CD8-positive, alpha-beta memory T cell (primary cell): ENCODE measurements around the gene VDAC2. TPM values are rescaled to one million over a fixed set of nuclear protein-coding genes. Genes with fewer than 3 reads are reported as not detected.
"Not testable (repeated sequence)": the region's sequence is repeated elsewhere in the genome, so short reads cannot be mapped to it uniquely, and the experiment has no call there.

Source experiments
- CTCF ChIA-PET: fragments of 350-600 bp; sonication (Branson Sonifier 250); formaldehyde crosslinking; loops from one replicate; lab custom pipeline; 2021; ENCODE audit warnings: antibody characterized with exemption; lab: Charles Lee
- POLR2A ChIA-PET: fragments of 350-600 bp; sonication (Branson Sonifier 250); formaldehyde crosslinking; loops from one replicate; lab custom pipeline; 2021; ENCODE audit warnings: antibody characterized with exemption; lab: Charles Lee
- DNase-seq, 5 donors: peaks; one replicate each; pipeline versions ENCODE4 v3.0.0 to v3.0.0-alpha.2; 2020 to 2022; ENCODE audit warnings: mixed read lengths in 1 of 5
- H3K27ac ChIP-seq: one replicate; pipeline ENCODE4 v1.7.0; 2013; ENCODE audit warnings: low read depth, mild to moderate bottlenecking, low read length, moderate library complexity
- H3K27me3 ChIP-seq: 2 replicates; pipeline ENCODE4 v1.7.0; 2013; ENCODE audit warnings: low read length, mild to moderate bottlenecking; ENCODE audit not compliant: insufficient read depth, poor library complexity, severe bottlenecking
- H3K36me3 ChIP-seq: 2 replicates; pipeline ENCODE4 v1.7.0; 2013; ENCODE audit warnings: mild to moderate bottlenecking, low read length, moderate library complexity; ENCODE audit not compliant: insufficient read depth
- H3K4me1 ChIP-seq: 2 replicates; pipeline ENCODE4 v1.7.0; 2013; ENCODE audit warnings: mild to moderate bottlenecking, low read length, moderate library complexity; ENCODE audit not compliant: insufficient read depth
- H3K4me3 ChIP-seq: 2 replicates; pipeline ENCODE4 v1.7.0; 2013; ENCODE audit warnings: mild to moderate bottlenecking, low read length
- H3K9me3 ChIP-seq: 2 replicates; pipeline ENCODE4 v1.7.0; 2013; ENCODE audit warnings: mild to moderate bottlenecking, low read length
- H3K27ac Mint-ChIP-seq, 8 donors: one replicate each; pipeline ENCODE4 v1.8.0; 2020 to 2021; ENCODE audit warnings: mixed read lengths in 8 of 8, mild to moderate bottlenecking in 6 of 8, inconsistent platforms in 3 of 8, moderate library complexity in 3 of 8
- H3K27me3 Mint-ChIP-seq, 2 donors: one replicate each; pipeline ENCODE4 v1.8.0; 2020 to 2021; ENCODE audit warnings: mixed read lengths in 2 of 2, mild to moderate bottlenecking in 1 of 2, moderate library complexity in 1 of 2
- H3K36me3 Mint-ChIP-seq, 3 donors: one replicate each; pipeline ENCODE4 v1.8.0; 2020 to 2021; ENCODE audit warnings: mixed read lengths in 3 of 3, inconsistent platforms in 1 of 3, mild to moderate bottlenecking in 1 of 3
- H3K4me1 Mint-ChIP-seq, 3 donors: one replicate each; pipeline ENCODE4 v1.8.0; 2020 to 2021; ENCODE audit warnings: mixed read lengths in 3 of 3, inconsistent platforms in 1 of 3, mild to moderate bottlenecking in 1 of 3
- H3K4me3 Mint-ChIP-seq, 7 donors: one replicate each; pipeline ENCODE4 v1.8.0; 2020 to 2021; ENCODE audit warnings: mixed read lengths in 7 of 7, mild to moderate bottlenecking in 6 of 7, moderate library complexity in 4 of 7, inconsistent platforms in 2 of 7
- H3K9me3 Mint-ChIP-seq, 5 donors: one replicate each; pipeline ENCODE4 v1.8.0; 2020 to 2022; ENCODE audit warnings: mixed read lengths in 5 of 5, mild to moderate bottlenecking in 3 of 5, moderate library complexity in 2 of 5, inconsistent platforms in 1 of 5
- polyA plus RNA-seq: library from polyadenylated mRNA; unstranded; fragments of 300-500 nt; fragmentation: Illumina TruSeq; gene quantifications from one replicate; pipeline ENCODE4 v1.2.3, GENCODE V29; 2021
- total RNA-seq, 2 experiments: library from RNA; stranded (reverse); gene quantifications; one replicate each; pipeline ENCODE4 v1.2.3, GENCODE V29; 2021

Gene VDAC2
- total and polyA plus RNA-seq, 3 experiments from 2014 or later, result 149 to 261 (median 247) TPM

- H3K4me3 Mint-ChIP-seq, POLR2A ChIA-PET, H3K27ac Mint-ChIP-seq, H3K27me3 ChIP-seq, H3K4me3 ChIP-seq, DNase-seq, H3K27me3 Mint-ChIP-seq, H3K9me3 Mint-ChIP-seq, H3K27ac ChIP-seq, H3K9me3 ChIP-seq: not testable (repeated sequence)
- Histone ChIP-seq H3K4me1 (peaks cover 30% of the 10 kb centered on the region), H3K36me3 (peaks cover 74% of the 10 kb centered on the region)
- peaks cover 32 to 68% (median 49%) of the 10 kb centered on the region in 3 donors for H3K4me1 Mint-ChIP-seq
- CTCF ChIA-PET, result interaction anchor here (3.4 kb wide), 1 partner anchor 34 kb away, joined by 18 read pairs; no protein-coding TSS in a partner anchor
- H3K36me3 Mint-ChIP-seq, result peaks cover 0 to 91% (median 20%) of the 10 kb centered on the region in 3 donors
Measured at GRCh38 chr10:75221492-75221891, 10.9 kb downstream of the VDAC2 start.

GRCh38 chr10:75223507-75223906 lies 12.9 kb downstream of the VDAC2 start:
- H3K27me3 Mint-ChIP-seq, result no peaks in the 10 kb centered on the region
- peaks cover 34 to 69% (median 49%) of the 10 kb centered on the region in 3 donors for H3K4me1 Mint-ChIP-seq
- H3K4me3 Mint-ChIP-seq, result peak overlapping the region in 1 of 7 donors; percentile 56
- Histone ChIP-seq H3K4me3 (no peak overlapping the region), H3K9me3 (no peaks in the 10 kb centered on the region), H3K36me3 (peaks cover 59% of the 10 kb centered on the region), H3K27ac (no peak overlapping the region), H3K27me3 (no peaks in the 10 kb centered on the region), H3K4me1 (peaks cover 37% of the 10 kb centered on the region)
- peak overlapping the region; percentile 56 to 89 (median 77) for H3K27ac Mint-ChIP-seq
- CTCF ChIA-PET, result interaction anchor here (0.8 to 3.4 kb wide), 3 partner anchors 12 to 36 kb away, joined by 3 to 18 read pairs (median 7); partner anchors contain the start of genes COMTD1 and VDAC2
- no peak for DNase-seq
- peaks cover 0 to 87% (median 20%) of the 10 kb centered on the region in 3 donors for H3K36me3 Mint-ChIP-seq
- H3K9me3 Mint-ChIP-seq, result no peaks in the 10 kb centered on the region
- POLR2A ChIA-PET, result interaction anchor here (1.7 kb wide), 1 partner anchor 12 kb away, joined by 4 read pairs; the partner anchor contains the start of gene VDAC2

GRCh38 chr10:75226095-75226494 lies 15.5 kb downstream of the VDAC2 start:
- no peaks in the 10 kb centered on the region for H3K9me3 ChIP-seq
- peaks cover 37% of the 10 kb centered on the region for H3K4me1 ChIP-seq
- H3K36me3 ChIP-seq, result peaks cover 61% of the 10 kb centered on the region
- CTCF ChIA-PET, result interaction anchor here (1.3 to 15.6 kb wide), 5 partner anchors 8 to 39 kb away, joined by 3 to 304 read pairs (median 4); partner anchors contain the start of gene COMTD1
- no peak overlapping the region for H3K27ac ChIP-seq
- H3K4me3 Mint-ChIP-seq, result no peak overlapping the region
- peaks cover 0 to 86% (median 17%) of the 10 kb centered on the region in 3 donors for H3K36me3 Mint-ChIP-seq
- no peaks in the 10 kb centered on the region for H3K27me3 ChIP-seq
- peaks cover 42 to 74% (median 46%) of the 10 kb centered on the region in 3 donors for H3K4me1 Mint-ChIP-seq
- no peak overlapping the region for H3K4me3 ChIP-seq
- POLR2A ChIA-PET, result interaction anchor here (0.6 kb wide), 2 partner anchors 17 to 38 kb away, joined by 4 to 5 read pairs; no protein-coding TSS in a partner anchor
- H3K27ac Mint-ChIP-seq, result peak overlapping the region in 6 of 8 donors; percentile 11 to 79 (median 55)
- no peak for DNase-seq
- no peaks in the 10 kb centered on the region for H3K9me3 Mint-ChIP-seq
- no peaks in the 10 kb centered on the region for H3K27me3 Mint-ChIP-seq

GRCh38 chr10:75226656-75227055 lies 16.1 kb downstream of the VDAC2 start:
- no peak for DNase-seq
- H3K27me3 ChIP-seq, result no peaks in the 10 kb centered on the region
- no peaks in the 10 kb centered on the region for H3K27me3 Mint-ChIP-seq
- H3K27ac Mint-ChIP-seq, result peak overlapping the region; percentile 34 to 86 (median 67)
- H3K27ac ChIP-seq, result no peak overlapping the region
- H3K9me3 Mint-ChIP-seq, result no peaks in the 10 kb centered on the region
- no peak overlapping the region for H3K4me3 ChIP-seq
- peaks cover 0 to 86% (median 15%) of the 10 kb centered on the region in 3 donors for H3K36me3 Mint-ChIP-seq
- CTCF ChIA-PET, result interaction anchor here (1.3 to 15.6 kb wide), 5 partner anchors 8 to 40 kb away, joined by 3 to 304 read pairs (median 4); partner anchors contain the start of gene COMTD1
- POLR2A ChIA-PET, result interaction anchor here (0.7 kb wide), 1 partner anchor 38 kb away, joined by 3 read pairs; no protein-coding TSS in a partner anchor
- H3K36me3 ChIP-seq, result peaks cover 61% of the 10 kb centered on the region
- peaks cover 37% of the 10 kb centered on the region for H3K4me1 ChIP-seq
- H3K4me3 Mint-ChIP-seq, result no peak overlapping the region
- no peaks in the 10 kb centered on the region for H3K9me3 ChIP-seq
- peaks cover 42 to 77% (median 45%) of the 10 kb centered on the region in 3 donors for H3K4me1 Mint-ChIP-seq

GRCh38 chr10:75228278-75228677 lies 17.7 kb downstream of the VDAC2 start:
- Histone ChIP-seq H3K4me3 (no peak overlapping the region), H3K4me1 (peaks cover 35% of the 10 kb centered on the region), H3K9me3 (no peaks in the 10 kb centered on the region), H3K27ac (no peak overlapping the region), H3K36me3 (peaks cover 53% of the 10 kb centered on the region), H3K27me3 (no peaks in the 10 kb centered on the region)
- no peaks in the 10 kb centered on the region for H3K27me3 Mint-ChIP-seq
- CTCF ChIA-PET, result interaction anchor here (1.1 to 15.6 kb wide), 4 partner anchors 8 to 42 kb away, joined by 4 to 304 read pairs (median 12); partner anchors contain the start of genes COMTD1 and VDAC2
- peaks cover 40 to 73% (median 44%) of the 10 kb centered on the region in 3 donors for H3K4me1 Mint-ChIP-seq
- H3K36me3 Mint-ChIP-seq, result peaks cover 0 to 84% (median 10%) of the 10 kb centered on the region in 3 donors
- no peaks in the 10 kb centered on the region for H3K9me3 Mint-ChIP-seq
- no peak overlapping the region for H3K4me3 Mint-ChIP-seq
- peak overlapping the region; percentile 26 to 91 (median 85) for H3K27ac Mint-ChIP-seq
- no peak for DNase-seq
- POLR2A ChIA-PET, result no interaction called here

GRCh38 chr10:75228834-75229233 lies 18.2 kb downstream of the VDAC2 start:
- peak overlapping the region; percentile 34 to 91 (median 85) for H3K27ac Mint-ChIP-seq
- no peak overlapping the region for H3K4me3 Mint-ChIP-seq
- no peaks in the 10 kb centered on the region for H3K9me3 ChIP-seq
- peaks cover 0 to 79% (median 10%) of the 10 kb centered on the region in 3 donors for H3K36me3 Mint-ChIP-seq
- H3K4me1 Mint-ChIP-seq, result peaks cover 39 to 73% (median 39%) of the 10 kb centered on the region in 3 donors
- H3K27me3 Mint-ChIP-seq, result no peaks in the 10 kb centered on the region
- H3K36me3 ChIP-seq, result peaks cover 47% of the 10 kb centered on the region
- H3K4me1 ChIP-seq, result peaks cover 38% of the 10 kb centered on the region
- ChIA-PET POLR2A (no interaction called here), CTCF (interaction anchor here (1.6 to 15.6 kb wide), 2 partner anchors 18 to 42 kb away, joined by 11 to 304 read pairs; partner anchors contain the start of gene VDAC2)
- no peak overlapping the region for H3K4me3 ChIP-seq
- DNase-seq, result no peak
- H3K27ac ChIP-seq, result no peak overlapping the region
- H3K27me3 ChIP-seq, result no peaks in the 10 kb centered on the region
- H3K9me3 Mint-ChIP-seq, result no peaks in the 10 kb centered on the region

GRCh38 chr10:75229971-75230370 lies 19.4 kb downstream of the VDAC2 start:
- H3K4me3 Mint-ChIP-seq, result no peak overlapping the region
- peak overlapping the region in 5 of 8 donors; percentile 75 to 90 (median 88) for H3K27ac Mint-ChIP-seq
- POLR2A ChIA-PET, result interaction anchor here (0.9 to 7.1 kb wide), 3 partner anchors 13 to 42 kb away, joined by 3 to 56 read pairs (median 6); partner anchors contain the start of gene VDAC2
- peaks cover 41% of the 10 kb centered on the region for H3K36me3 ChIP-seq
- no peak overlapping the region for H3K27ac ChIP-seq
- H3K4me1 Mint-ChIP-seq, result peaks cover 27 to 62% (median 28%) of the 10 kb centered on the region in 3 donors
- H3K9me3 ChIP-seq, result no peaks in the 10 kb centered on the region
- no peaks in the 10 kb centered on the region for H3K27me3 Mint-ChIP-seq
- DNase-seq, result no peak
- no peaks in the 10 kb centered on the region for H3K27me3 ChIP-seq
- H3K9me3 Mint-ChIP-seq, result no peaks in the 10 kb centered on the region
- H3K36me3 Mint-ChIP-seq, result peaks cover 0 to 67% (median 7%) of the 10 kb centered on the region in 3 donors
- H3K4me3 ChIP-seq, result no peak overlapping the region
- CTCF ChIA-PET, result interaction anchor here (0.6 to 15.6 kb wide), 6 partner anchors 14 to 127 kb away, joined by 3 to 304 read pairs (median 8); partner anchors contain the start of gene VDAC2
- H3K4me1 ChIP-seq, result peaks cover 28% of the 10 kb centered on the region
